Esophagus muscularis mucosa (tissue), 4 donors: ENCODE measurements around the gene LMAN2. TPM values are rescaled to one million over a fixed set of nuclear protein-coding genes. Genes with fewer than 3 reads are reported as not detected.

Experiments used
- DNase-seq: peaks from one replicate; pipeline ENCODE4 v3.0.0-alpha.2; 2017; ENCODE audit errors: extremely low spot score
- H3K27ac ChIP-seq, 4 donors: fragments of 200-600 bp; sonication (generic); replicated peaks in 1 of 4; 1 replicate in 3 of 4; 2 replicates in 1 of 4; pipeline ENCODE4 v1.5.1; 2016 to 2019; ENCODE audit warnings: mild to moderate bottlenecking in 1 of 4
- H3K27me3 ChIP-seq, 4 donors: fragments of 200-600 bp; sonication (generic); one replicate each; pipeline versions ENCODE4 v1.5.1 to v1.6.0; 2016 to 2019
- H3K36me3 ChIP-seq, 4 donors: fragments of 200-600 bp; sonication (generic); one replicate each; pipeline ENCODE4 v1.5.1; 2016 to 2019
- H3K4me1 ChIP-seq, 4 donors: fragments of 200-600 bp; sonication (generic); one replicate each; pipeline ENCODE4 v1.5.1; 2016 to 2019
- H3K4me3 ChIP-seq, 4 donors: fragments of 200-600 bp; sonication (generic); 1 replicate in 2 of 4; 2 replicates in 2 of 4; pipeline ENCODE4 v1.5.1; 2016 to 2019; ENCODE audit warnings: mild to moderate bottlenecking in 4 of 4, moderate library complexity in 1 of 4
- H3K9me3 ChIP-seq, 4 donors: fragments of 200-600 bp; sonication (generic); 1 replicate in 3 of 4; 2 replicates in 1 of 4; pipeline ENCODE4 v1.5.1; 2016 to 2019
- EP300 ChIP-seq: sonication (generic); formaldehyde crosslinking; IDR thresholded peaks from one replicate; pipeline ENCODE4 v1.6.1; 2017; ENCODE audit warnings: antibody characterized with exemption
- POLR2A ChIP-seq: fragments of 450-650 bp; IDR thresholded peaks from one replicate; pipeline ENCODE4 v1.6.1; 2017; ENCODE audit warnings: antibody characterized with exemption, moderate library complexity, mild to moderate bottlenecking, low read depth
- POLR2AphosphoS5 ChIP-seq, 2 donors: sonication (generic); formaldehyde crosslinking; IDR thresholded peaks; one replicate each; pipeline ENCODE4 v1.6.1; 2017; ENCODE audit warnings: antibody characterized with exemption in 2 of 2
- WGBS: methylation state at CpG from one replicate; pipeline ENCODE4 v1.1.5; 2018; 5-methylcytosine and 5-hydroxymethylcytosine counted together
- intact Hi-C: fragments of 100-400 bp; cut with DNase I; formaldehyde crosslinking; loops from one replicate; pipeline ENCODE4 v1.15.1; 2023
- total RNA-seq, 4 donors: library from RNA; depleted of rRNA; stranded (reverse); fragments of >200 nt; gene quantifications; one replicate each; pipeline versions ENCODE4 v1.1.0 to v1.2.1, GENCODE V29; 2016
- TF ChIP-seq, protein P1 (sequence below), 3 experiments: fragments of 200-600 bp in 2 of 3; fragments of 450-650 bp in 1 of 3; sonication (generic) in 2 of 3; IDR thresholded peaks; one replicate each; pipeline ENCODE4 v1.5.1; 2017 to 2019; ENCODE audit warnings: antibody characterized with exemption in 3 of 3, mild to moderate bottlenecking in 2 of 3, moderate library complexity in 1 of 3

LMAN2 gene
- total RNA-seq, 4 donors from 2014 or later: 95.1 to 168 (median 128) TPM

DNA sequence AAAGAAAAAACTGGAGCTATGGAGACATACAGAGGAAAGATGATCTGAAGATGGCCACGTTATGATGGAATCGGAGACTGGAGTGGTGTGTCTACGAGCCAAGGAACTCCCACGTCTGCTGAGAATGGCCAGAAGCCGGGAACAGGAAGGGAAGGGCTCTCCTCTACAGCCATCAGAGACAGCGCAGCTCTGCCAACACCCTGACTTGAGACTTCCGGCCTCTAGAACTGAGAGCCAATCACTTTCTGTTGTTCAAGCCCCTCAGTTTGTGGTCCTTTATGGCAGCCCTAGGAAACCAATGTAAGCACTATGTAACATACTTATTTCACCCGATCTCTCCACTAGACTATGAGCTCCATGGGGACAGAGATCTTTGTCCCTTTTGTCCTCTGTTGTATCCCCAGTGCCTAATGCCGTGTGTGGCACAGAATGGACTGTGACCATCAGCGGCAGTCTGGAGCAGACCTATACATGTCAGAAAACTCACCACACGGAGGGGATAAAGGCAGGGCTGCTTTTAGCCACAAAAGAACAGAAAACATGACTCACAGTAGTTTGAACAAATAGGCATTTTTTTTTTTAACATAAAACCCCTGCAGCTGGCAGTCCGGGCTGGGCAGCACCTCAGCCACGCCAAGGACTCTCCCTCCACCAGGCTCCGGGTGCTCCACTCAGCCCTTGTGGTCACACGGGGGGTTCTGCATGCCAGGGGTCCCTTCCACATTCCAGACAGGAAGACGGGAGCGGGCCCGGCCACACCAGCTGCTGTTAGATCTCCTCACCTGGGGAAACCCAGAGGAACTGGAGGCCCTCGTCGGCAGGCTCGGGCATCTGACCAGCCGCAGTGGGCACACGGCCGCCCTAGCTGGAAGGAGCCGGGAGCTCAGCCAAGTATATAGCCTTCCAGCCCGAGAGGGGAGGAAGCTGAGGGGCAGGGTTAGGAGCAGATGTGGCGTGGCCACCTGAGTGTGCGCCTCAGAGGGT, 23.6 kb downstream of the LMAN2 start:
- H3K27ac ChIP-seq: peak overlapping the region in 2 of 4 donors; percentile 45 to 47

DNA sequence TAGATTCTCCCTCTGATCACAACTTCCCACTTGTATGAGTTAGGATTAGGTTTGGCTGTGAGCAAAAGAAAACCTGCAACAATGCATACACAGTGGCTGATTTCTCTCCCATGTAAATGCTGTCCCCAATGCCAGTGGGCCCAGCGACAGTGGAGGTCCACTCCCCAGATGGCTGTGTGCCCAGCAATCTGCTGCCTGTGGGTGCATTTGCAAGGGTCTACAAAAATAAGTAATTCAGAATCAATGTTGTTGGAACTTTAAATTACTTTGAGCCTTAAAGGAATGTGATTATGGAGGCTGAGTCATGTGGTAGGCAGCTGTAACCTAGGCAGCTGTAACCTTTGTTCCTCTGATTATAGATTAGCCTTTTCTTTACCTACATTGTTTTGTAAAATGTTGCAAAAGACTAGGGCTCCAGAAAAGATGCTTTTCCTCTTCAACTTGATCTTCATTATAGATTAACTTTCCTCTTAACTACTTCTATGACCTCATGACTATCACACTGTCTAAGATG, 25.5 kb downstream of the LMAN2 start:
- H3K27ac ChIP-seq: no peak overlapping the region
- no peak for TF ChIP-seq POLR2A
- TF ChIP-seq, protein P1, sequence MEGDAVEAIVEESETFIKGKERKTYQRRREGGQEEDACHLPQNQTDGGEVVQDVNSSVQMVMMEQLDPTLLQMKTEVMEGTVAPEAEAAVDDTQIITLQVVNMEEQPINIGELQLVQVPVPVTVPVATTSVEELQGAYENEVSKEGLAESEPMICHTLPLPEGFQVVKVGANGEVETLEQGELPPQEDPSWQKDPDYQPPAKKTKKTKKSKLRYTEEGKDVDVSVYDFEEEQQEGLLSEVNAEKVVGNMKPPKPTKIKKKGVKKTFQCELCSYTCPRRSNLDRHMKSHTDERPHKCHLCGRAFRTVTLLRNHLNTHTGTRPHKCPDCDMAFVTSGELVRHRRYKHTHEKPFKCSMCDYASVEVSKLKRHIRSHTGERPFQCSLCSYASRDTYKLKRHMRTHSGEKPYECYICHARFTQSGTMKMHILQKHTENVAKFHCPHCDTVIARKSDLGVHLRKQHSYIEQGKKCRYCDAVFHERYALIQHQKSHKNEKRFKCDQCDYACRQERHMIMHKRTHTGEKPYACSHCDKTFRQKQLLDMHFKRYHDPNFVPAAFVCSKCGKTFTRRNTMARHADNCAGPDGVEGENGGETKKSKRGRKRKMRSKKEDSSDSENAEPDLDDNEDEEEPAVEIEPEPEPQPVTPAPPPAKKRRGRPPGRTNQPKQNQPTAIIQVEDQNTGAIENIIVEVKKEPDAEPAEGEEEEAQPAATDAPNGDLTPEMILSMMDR (IDR thresholded peaks at IDR 0.05): no peak
- no peak for TF ChIP-seq EP300
- no peak for TF ChIP-seq POLR2AphosphoS5 (IDR thresholded peaks at IDR 0.05)
- H3K4me3 ChIP-seq: no peak overlapping the region
- intact Hi-C loops: no loop called here
- no peak for DNase-seq
- 89% methylated on average over 1 of the region's 1 CpG for WGBS
- H3K36me3 ChIP-seq: peaks cover 6 to 36% (median 23%) of the 10 kb centered on the region in 4 donors
- peaks cover 0 to 12% (median 5%) of the 10 kb centered on the region in 4 donors for H3K4me1 ChIP-seq
- no peaks in the 10 kb centered on the region for H3K27me3 ChIP-seq
- H3K9me3 ChIP-seq: no peaks in the 10 kb centered on the region

More for the DNA sequence above, 23.6 kb downstream of the LMAN2 start:
- WGBS: 73% methylated on average over 23 of the region's 28 CpGs
- H3K9me3 ChIP-seq: no peaks in the 10 kb centered on the region
- peaks cover 25 to 53% (median 40%) of the 10 kb centered on the region in 4 donors for H3K36me3 ChIP-seq
- H3K27me3 ChIP-seq: no peaks in the 10 kb centered on the region
- H3K4me1 ChIP-seq: peaks cover 0 to 12% (median 5%) of the 10 kb centered on the region in 4 donors
- intact Hi-C loops: no loop called here
- TF ChIP-seq POLR2A: no peak
- TF ChIP-seq POLR2AphosphoS5 (IDR thresholded peaks at IDR 0.05): no peak
- TF ChIP-seq, protein P1 (IDR thresholded peaks at IDR 0.05): no peak
- TF ChIP-seq EP300: no peak
- no peak overlapping the region for H3K4me3 ChIP-seq
- DNase-seq: no peak

DNA sequence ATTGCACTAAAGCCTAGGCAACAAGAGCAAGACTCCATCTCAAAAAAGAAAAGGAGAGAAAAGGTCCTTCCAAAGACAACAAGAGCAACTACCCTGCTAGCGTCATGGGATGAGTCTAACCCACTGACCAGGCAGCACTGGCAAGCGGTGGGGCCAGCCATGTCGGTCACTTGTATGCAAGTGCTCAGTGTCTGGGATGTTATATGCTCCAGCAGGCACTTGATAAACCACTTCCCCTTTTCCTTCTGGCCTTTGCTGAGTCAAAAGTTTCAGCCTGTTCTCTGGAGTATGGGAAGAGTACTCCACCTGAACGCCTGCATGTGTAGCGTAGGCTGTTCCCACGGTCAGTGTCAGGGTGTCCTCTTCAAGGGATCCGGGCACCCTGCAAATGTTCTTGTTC, 30.6 kb downstream of the LMAN2 start:
- H3K9me3 ChIP-seq: no peaks in the 10 kb centered on the region
- peaks cover 0 to 4% (median 0%) of the 10 kb centered on the region in 4 donors for H3K4me1 ChIP-seq
- no peak for TF ChIP-seq POLR2AphosphoS5 (IDR thresholded peaks at IDR 0.05)
- TF ChIP-seq POLR2A: no peak
- TF ChIP-seq EP300: no peak
- TF ChIP-seq, protein P1 (IDR thresholded peaks at IDR 0.05): no peak
- H3K4me3 ChIP-seq: no peak overlapping the region
- intact Hi-C loops: no loop called here
- H3K36me3 ChIP-seq: peaks cover 0 to 17% (median 11%) of the 10 kb centered on the region in 4 donors
- no peaks in the 10 kb centered on the region for H3K27me3 ChIP-seq
- WGBS: 68% methylated on average over 7 of the region's 7 CpGs
- DNase-seq: no peak
- no peak overlapping the region for H3K27ac ChIP-seq

DNA sequence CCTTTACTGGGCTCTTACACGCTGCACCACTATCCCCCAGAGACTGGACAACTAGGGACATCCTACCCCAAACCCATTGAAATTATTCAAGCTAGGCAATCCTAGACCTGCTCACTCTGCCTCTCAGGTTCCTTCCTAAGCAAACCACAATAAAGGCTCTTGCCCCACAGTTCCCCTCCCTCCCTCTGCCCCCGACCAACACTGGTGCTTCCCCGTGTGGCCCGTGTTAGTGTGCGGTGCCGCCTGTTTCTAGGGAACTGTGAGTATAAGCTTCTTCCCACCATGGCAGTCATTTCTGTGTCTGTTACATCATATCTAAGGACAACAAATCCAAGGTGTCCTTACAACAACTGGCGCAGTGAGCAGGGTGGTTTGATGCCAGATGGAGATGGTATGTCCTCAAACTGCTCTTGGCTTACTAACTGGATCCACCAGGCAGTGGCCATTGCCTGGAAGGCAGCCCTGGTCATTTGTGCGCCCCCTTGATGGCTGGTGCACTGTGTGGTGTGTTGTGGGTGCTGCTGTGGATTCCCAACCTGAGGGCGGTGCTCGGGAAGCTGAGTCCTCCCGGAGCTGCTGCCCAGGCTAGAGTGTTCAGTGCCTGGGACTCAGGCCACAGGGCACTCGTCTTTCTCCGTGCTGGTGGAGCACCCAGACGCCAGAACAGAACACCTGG, 31.4 kb downstream of the LMAN2 start:
- TF ChIP-seq POLR2AphosphoS5 (IDR thresholded peaks at IDR 0.05): no peak
- peaks cover 0 to 4% (median 0%) of the 10 kb centered on the region in 4 donors for H3K4me1 ChIP-seq
- no peak overlapping the region for H3K4me3 ChIP-seq
- WGBS: 90% methylated on average over 7 of the region's 14 CpGs
- intact Hi-C loops: loop anchor here (5.0 to 10.0 kb wide), 3 partner anchors 32 to 135 kb away; partner anchors contain the start of gene LMAN2
- H3K27me3 ChIP-seq: no peaks in the 10 kb centered on the region
- peaks cover 0 to 17% (median 11%) of the 10 kb centered on the region in 4 donors for H3K36me3 ChIP-seq
- H3K27ac ChIP-seq: no peak overlapping the region
- no peaks in the 10 kb centered on the region for H3K9me3 ChIP-seq
- DNase-seq: no peak
